ENCODE data around the gene TGFBR2. TPM values are rescaled to one million over a fixed set of nuclear protein-coding genes. Genes with fewer than 3 reads are reported as not detected.

Gene TGFBR2
- total and polyA plus RNA-seq, 2 experiments from 2014 or later, result 135 to 188 TPM

- Histone ChIP-seq H3K27me3 (replicated peaks; ENCODE audit: insufficient read depth) (no peaks in the 10 kb centered on the region), H3K79me2 (ENCODE audit: insufficient read depth) (peaks cover 22% of the 10 kb centered on the region), H3K27ac (no peak overlapping the region), H3K9ac (no peak overlapping the region), H3K4me1 (ENCODE audit: insufficient read depth) (peaks cover 5% of the 10 kb centered on the region), H3K4me2 (ENCODE audit: unreplicated experiment) (no peak overlapping the region), H3K36me3 (ENCODE audit: low read depth) (no peaks in the 10 kb centered on the region), H3K9me3 (ENCODE audit: low read depth) (no peaks in the 10 kb centered on the region), H4K20me1 (ENCODE audit: insufficient read depth) (no peaks in the 10 kb centered on the region), H2AFZ (no peak overlapping the region), H3K4me3 (no peak overlapping the region), H3K9me2 (ENCODE audit: insufficient read depth) (no peaks in the 10 kb centered on the region), H3F3A (ENCODE audit: insufficient read depth) (peaks cover 6% of the 10 kb centered on the region)
- TF ChIP-seq EZH2 (IDR thresholded peaks at IDR 0.05; ENCODE audit: insufficient read depth, poor library complexity, severe bottlenecking) (no peak), EZH2phosphoT487 (IDR thresholded peaks at IDR 0.05; ENCODE audit: insufficient read depth, low read depth) (no peak)
- no peak for DNase-seq
- in situ Hi-C loops (cut with MboI), result no loop called here
- WGBS, 2 experiments (ENCODE audit: low coverage in 1 of 2, low lambda C conversion rate in 2 of 2, missing lambda C conversion rate in 2 of 2), result 88 to 90% methylated on average over 4 of the region's 4 CpGs
Measured at GRCh38 chr3:30602946-30603345, 3.5 kb upstream of the TGFBR2 start.

GRCh38 chr3:30604093-30604492, 2.3 kb upstream of the TGFBR2 start:
- TF ChIP-seq EZH2phosphoT487 (IDR thresholded peaks at IDR 0.05; ENCODE audit: insufficient read depth, low read depth), result no peak
- TF ChIP-seq EZH2 (IDR thresholded peaks at IDR 0.05; ENCODE audit: insufficient read depth, poor library complexity, severe bottlenecking), result no peak
- H3K27me3 ChIP-seq (replicated peaks; ENCODE audit: insufficient read depth), result no peaks in the 10 kb centered on the region
- no peak overlapping the region for H3K4me3 ChIP-seq
- WGBS, 2 experiments (ENCODE audit: low coverage in 1 of 2, low lambda C conversion rate in 2 of 2, missing lambda C conversion rate in 2 of 2), result 80 to 86% methylated on average over 3 of the region's 3 CpGs
- H3K9me2 ChIP-seq (ENCODE audit: insufficient read depth), result no peaks in the 10 kb centered on the region
- no peak overlapping the region for H2AFZ ChIP-seq
- DNase-seq, result no peak
- 0 out of 2 replicates have a peak, but pooled peaks cover 3% of the 10 kb centered on the region for H4K20me1 ChIP-seq (ENCODE audit: insufficient read depth)
- no peak overlapping the region for H3K27ac ChIP-seq
- no peaks in the 10 kb centered on the region for H3K9me3 ChIP-seq (ENCODE audit: low read depth)
- no peak overlapping the region for H3K4me2 ChIP-seq (ENCODE audit: unreplicated experiment)
- peaks cover 5% of the 10 kb centered on the region for H3K4me1 ChIP-seq (ENCODE audit: insufficient read depth)
- in situ Hi-C loops (cut with MboI), result no loop called here
- H3K9ac ChIP-seq, result no peak overlapping the region
- no peaks in the 10 kb centered on the region for H3K36me3 ChIP-seq (ENCODE audit: low read depth)
- peaks cover 33% of the 10 kb centered on the region for H3K79me2 ChIP-seq (ENCODE audit: insufficient read depth)
- H3F3A ChIP-seq (ENCODE audit: insufficient read depth), result peaks cover 15% of the 10 kb centered on the region

- Histone ChIP-seq H2AFZ (no peak overlapping the region), H3K9me2 (ENCODE audit: insufficient read depth) (no peaks in the 10 kb centered on the region), H3K4me1 (ENCODE audit: insufficient read depth) (peaks cover 10% of the 10 kb centered on the region), H3K36me3 (ENCODE audit: low read depth) (no peaks in the 10 kb centered on the region), H3K27ac (no peak overlapping the region), H3K79me2 (ENCODE audit: insufficient read depth) (peaks cover 38% of the 10 kb centered on the region), H3K4me3 (no peak overlapping the region), H3K27me3 (replicated peaks; ENCODE audit: insufficient read depth) (no peaks in the 10 kb centered on the region), H3K9me3 (ENCODE audit: low read depth) (no peaks in the 10 kb centered on the region), H3F3A (ENCODE audit: insufficient read depth) (peaks cover 20% of the 10 kb centered on the region), H3K4me2 (ENCODE audit: unreplicated experiment) (no peak overlapping the region), H3K9ac (no peak overlapping the region), H4K20me1 (ENCODE audit: insufficient read depth) (0 out of 2 replicates have a peak, but pooled peaks cover 3% of the 10 kb centered on the region)
- TF ChIP-seq EZH2 (IDR thresholded peaks at IDR 0.05; ENCODE audit: insufficient read depth, poor library complexity, severe bottlenecking), result no peak
- TF ChIP-seq EZH2phosphoT487 (IDR thresholded peaks at IDR 0.05; ENCODE audit: insufficient read depth, low read depth), result no peak
- in situ Hi-C loops (cut with MboI), result no loop called here
- WGBS, 2 experiments (ENCODE audit: low coverage in 1 of 2, low lambda C conversion rate in 2 of 2, missing lambda C conversion rate in 2 of 2), result 84 to 90% methylated on average over 5 of the region's 5 CpGs
- DNase-seq, result no peak
Measured at GRCh38 chr3:30604558-30604957, 1.8 kb upstream of the TGFBR2 start.

- Histone ChIP-seq H3K4me1 (ENCODE audit: insufficient read depth) (peaks cover 14% of the 10 kb centered on the region), H4K20me1 (ENCODE audit: insufficient read depth) (0 out of 2 replicates have a peak, but pooled peaks cover 3% of the 10 kb centered on the region), H3K9me3 (ENCODE audit: low read depth) (no peaks in the 10 kb centered on the region), H3F3A (ENCODE audit: insufficient read depth) (peaks cover 25% of the 10 kb centered on the region), H3K9ac (no peak overlapping the region), H3K4me3 (no peak overlapping the region), H3K27ac (no peak overlapping the region), H3K27me3 (replicated peaks; ENCODE audit: insufficient read depth) (no peaks in the 10 kb centered on the region), H3K4me2 (ENCODE audit: unreplicated experiment) (no peak overlapping the region), H3K9me2 (ENCODE audit: insufficient read depth) (no peaks in the 10 kb centered on the region), H3K79me2 (ENCODE audit: insufficient read depth) (peaks cover 43% of the 10 kb centered on the region), H3K36me3 (ENCODE audit: low read depth) (no peaks in the 10 kb centered on the region), H2AFZ (no peak overlapping the region)
- 82 to 85% methylated on average over 4 of the region's 4 CpGs for WGBS, 2 experiments (ENCODE audit: low coverage in 1 of 2, low lambda C conversion rate in 2 of 2, missing lambda C conversion rate in 2 of 2)
- in situ Hi-C loops (cut with MboI), result no loop called here
- no peak for TF ChIP-seq EZH2phosphoT487 (IDR thresholded peaks at IDR 0.05; ENCODE audit: insufficient read depth, low read depth)
- TF ChIP-seq EZH2 (IDR thresholded peaks at IDR 0.05; ENCODE audit: insufficient read depth, poor library complexity, severe bottlenecking), result no peak
- no peak for DNase-seq
Measured at GRCh38 chr3:30605005-30605404, 1.4 kb upstream of the TGFBR2 start.
